ENCODE measurements around the gene TENM3. TPM values are rescaled to one million over a fixed set of nuclear protein-coding genes. Genes with fewer than 3 reads are reported as not detected.
"Not testable (repeated sequence)": the region's sequence is repeated elsewhere in the genome, so short reads cannot be mapped to it uniquely, and the experiment has no call there.

Gene TENM3
- polyA plus RNA-seq: under 1 TPM; 0.20 to 0.39 TPM

- H3K4me3 ChIP-seq (ENCODE audit: low read depth in 1 of 2, low read length in 2 of 2); H3K4me1 ChIP-seq (ENCODE audit: control insufficient read depth in 2 of 2, insufficient read depth in 2 of 2, low read length in 1 of 2); H3K36me3 ChIP-seq (ENCODE audit: control insufficient read depth in 2 of 2, insufficient read depth in 2 of 2, low read length in 1 of 2); H3K27ac ChIP-seq (ENCODE audit: low read depth in 2 of 2, low read length in 1 of 2); H3K27me3 ChIP-seq (ENCODE audit: control insufficient read depth in 1 of 2, insufficient read depth in 2 of 2, low read length in 2 of 2); H3K9me3 ChIP-seq (ENCODE audit: control insufficient read depth in 2 of 2, insufficient read depth in 1 of 2, low read depth in 1 of 2, low read length in 1 of 2): not testable (repeated sequence)
- WGBS, 2 donors: 89 to 91% methylated on average over 8 of the region's 8 CpGs
Measured at GRCh38 chr4:182243204-182243603, at the start of gene TENM3. TENM3 (plus strand) TSS chr4:182243402; CDS start chr4:182324021, 80,619 bp downstream.

GRCh38 chr4:182194091-182194824 lies 48.9 kb upstream of the TENM3 start:
- no peaks in the 10 kb centered on the region for H3K9me3 ChIP-seq (ENCODE audit: control insufficient read depth in 2 of 2, insufficient read depth in 1 of 2, low read depth in 1 of 2, low read length in 1 of 2)
- no peaks in the 10 kb centered on the region for H3K4me1 ChIP-seq (ENCODE audit: control insufficient read depth in 2 of 2, insufficient read depth in 2 of 2, low read length in 1 of 2)
- H3K27ac ChIP-seq (ENCODE audit: low read depth in 2 of 2, low read length in 1 of 2): no peak overlapping the region
- no peaks in the 10 kb centered on the region for H3K36me3 ChIP-seq (ENCODE audit: control insufficient read depth in 2 of 2, insufficient read depth in 2 of 2, low read length in 1 of 2)
- H3K27me3 ChIP-seq (ENCODE audit: control insufficient read depth in 1 of 2, insufficient read depth in 2 of 2, low read length in 2 of 2): no peaks in the 10 kb centered on the region
- WGBS, 2 donors: 51 to 65% methylated on average over 15 of the region's 15 CpGs
- no peak overlapping the region for H3K4me3 ChIP-seq (ENCODE audit: low read depth in 1 of 2, low read length in 2 of 2)

DNA sequence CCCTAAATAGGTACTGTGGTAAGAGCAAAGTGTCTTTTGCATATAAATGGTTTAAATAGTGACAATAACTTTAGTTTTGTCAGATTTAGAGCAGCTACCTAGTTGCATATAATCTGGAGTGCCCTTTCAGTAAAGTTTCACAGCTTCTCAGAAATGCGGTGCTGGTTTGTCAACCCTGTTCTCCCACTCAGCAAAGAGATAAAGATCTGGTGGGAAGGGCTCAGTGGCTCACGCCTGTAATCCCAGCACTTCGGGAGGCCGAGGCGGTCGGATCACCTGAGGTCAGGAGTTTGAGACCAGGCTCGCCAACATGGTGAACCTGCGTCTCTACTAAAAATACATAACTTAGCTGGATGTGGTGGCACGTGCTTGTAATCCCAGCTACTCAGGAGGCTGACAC lies 45.6 kb upstream of the TENM3 start:
- no peak overlapping the region for H3K4me3 ChIP-seq (ENCODE audit: low read depth in 1 of 2, low read length in 2 of 2)
- H3K27ac ChIP-seq (ENCODE audit: low read depth in 2 of 2, low read length in 1 of 2): no peak overlapping the region
- H3K36me3 ChIP-seq (ENCODE audit: control insufficient read depth in 2 of 2, insufficient read depth in 2 of 2, low read length in 1 of 2): no peaks in the 10 kb centered on the region
- WGBS, 2 donors: 94% methylated on average over 9 of the region's 9 CpGs
- H3K27me3 ChIP-seq (ENCODE audit: control insufficient read depth in 1 of 2, insufficient read depth in 2 of 2, low read length in 2 of 2): no peaks in the 10 kb centered on the region
- no peaks in the 10 kb centered on the region for H3K9me3 ChIP-seq (ENCODE audit: control insufficient read depth in 2 of 2, insufficient read depth in 1 of 2, low read depth in 1 of 2, low read length in 1 of 2)
- no peaks in the 10 kb centered on the region for H3K4me1 ChIP-seq (ENCODE audit: control insufficient read depth in 2 of 2, insufficient read depth in 2 of 2, low read length in 1 of 2)

- no peaks in the 10 kb centered on the region for H3K27me3 ChIP-seq (ENCODE audit: control insufficient read depth in 1 of 2, insufficient read depth in 2 of 2, low read length in 2 of 2)
- no peaks in the 10 kb centered on the region for H3K36me3 ChIP-seq (ENCODE audit: control insufficient read depth in 2 of 2, insufficient read depth in 2 of 2, low read length in 1 of 2)
- H3K27ac ChIP-seq (ENCODE audit: low read depth in 2 of 2, low read length in 1 of 2): no peak overlapping the region
- 26 to 48% methylated on average over 3 of the region's 3 CpGs for WGBS, 2 donors
- H3K9me3 ChIP-seq (ENCODE audit: control insufficient read depth in 2 of 2, insufficient read depth in 1 of 2, low read depth in 1 of 2, low read length in 1 of 2): no peaks in the 10 kb centered on the region
- no peak overlapping the region for H3K4me3 ChIP-seq (ENCODE audit: low read depth in 1 of 2, low read length in 2 of 2)
- no peaks in the 10 kb centered on the region for H3K4me1 ChIP-seq (ENCODE audit: control insufficient read depth in 2 of 2, insufficient read depth in 2 of 2, low read length in 1 of 2)
Measured at GRCh38 chr4:182201871-182202270, 41.3 kb upstream of the TENM3 start.

- 82 to 88% methylated on average over 8 of the region's 8 CpGs for WGBS, 2 donors
- Histone ChIP-seq H3K27ac (ENCODE audit: low read depth in 2 of 2, low read length in 1 of 2) (no peak overlapping the region), H3K27me3 (ENCODE audit: control insufficient read depth in 1 of 2, insufficient read depth in 2 of 2, low read length in 2 of 2) (no peaks in the 10 kb centered on the region), H3K4me3 (ENCODE audit: low read depth in 1 of 2, low read length in 2 of 2) (no peak overlapping the region), H3K36me3 (ENCODE audit: control insufficient read depth in 2 of 2, insufficient read depth in 2 of 2, low read length in 1 of 2) (no peaks in the 10 kb centered on the region), H3K9me3 (ENCODE audit: control insufficient read depth in 2 of 2, insufficient read depth in 1 of 2, low read depth in 1 of 2, low read length in 1 of 2) (no peaks in the 10 kb centered on the region), H3K4me1 (ENCODE audit: control insufficient read depth in 2 of 2, insufficient read depth in 2 of 2, low read length in 1 of 2) (no peaks in the 10 kb centered on the region)
Measured at GRCh38 chr4:182202650-182203049, 40.6 kb upstream of the TENM3 start.

DNA sequence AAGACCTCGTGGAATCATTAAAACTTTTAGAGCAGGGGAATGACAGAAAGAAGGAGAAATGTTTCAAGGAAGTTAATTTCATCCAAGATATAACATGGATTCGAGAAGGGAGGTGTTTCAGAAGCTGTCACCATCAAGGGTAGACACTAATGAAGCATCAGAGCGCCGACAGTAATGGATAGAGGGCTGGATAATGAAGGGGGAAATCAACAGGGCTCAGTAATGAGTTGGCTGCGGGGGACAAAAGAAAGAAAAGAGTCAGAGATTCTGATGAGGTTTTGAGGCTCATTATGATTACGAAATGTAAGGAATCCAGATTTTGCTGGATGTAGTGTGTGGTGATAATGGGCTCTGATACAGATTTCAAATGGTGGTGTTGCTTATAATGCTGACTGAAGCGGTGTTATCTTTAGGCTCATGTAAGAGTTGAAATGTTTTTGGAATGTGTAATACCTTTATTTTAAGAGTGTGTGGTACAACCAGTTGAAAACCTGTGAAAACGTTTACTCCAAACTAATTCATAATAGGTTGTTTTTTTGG lies 39.3 kb upstream of the TENM3 start:
- Histone ChIP-seq H3K36me3 (ENCODE audit: control insufficient read depth in 2 of 2, insufficient read depth in 2 of 2, low read length in 1 of 2) (no peaks in the 10 kb centered on the region), H3K9me3 (ENCODE audit: control insufficient read depth in 2 of 2, insufficient read depth in 1 of 2, low read depth in 1 of 2, low read length in 1 of 2) (no peaks in the 10 kb centered on the region)
- 84 to 86% methylated on average over 8 of the region's 8 CpGs for WGBS, 2 donors

GRCh38 chr4:182205306-182205705 lies 37.9 kb upstream of the TENM3 start:
- 84 to 86% methylated on average over 9 of the region's 9 CpGs for WGBS, 2 donors
- Histone ChIP-seq H3K36me3 (ENCODE audit: control insufficient read depth in 2 of 2, insufficient read depth in 2 of 2, low read length in 1 of 2) (no peaks in the 10 kb centered on the region), H3K4me3 (ENCODE audit: low read depth in 1 of 2, low read length in 2 of 2) (no peak overlapping the region), H3K27ac (ENCODE audit: low read depth in 2 of 2, low read length in 1 of 2) (no peak overlapping the region), H3K4me1 (ENCODE audit: control insufficient read depth in 2 of 2, insufficient read depth in 2 of 2, low read length in 1 of 2) (no peaks in the 10 kb centered on the region), H3K9me3 (ENCODE audit: control insufficient read depth in 2 of 2, insufficient read depth in 1 of 2, low read depth in 1 of 2, low read length in 1 of 2) (no peaks in the 10 kb centered on the region), H3K27me3 (ENCODE audit: control insufficient read depth in 1 of 2, insufficient read depth in 2 of 2, low read length in 2 of 2) (no peaks in the 10 kb centered on the region)

More for the DNA sequence above, 39.3 kb upstream of the TENM3 start:
- Histone ChIP-seq H3K4me1 (ENCODE audit: control insufficient read depth in 2 of 2, insufficient read depth in 2 of 2, low read length in 1 of 2) (no peaks in the 10 kb centered on the region), H3K27ac (ENCODE audit: low read depth in 2 of 2, low read length in 1 of 2) (no peak overlapping the region), H3K4me3 (ENCODE audit: low read depth in 1 of 2, low read length in 2 of 2) (no peak overlapping the region), H3K27me3 (ENCODE audit: control insufficient read depth in 1 of 2, insufficient read depth in 2 of 2, low read length in 2 of 2) (no peaks in the 10 kb centered on the region)

DNA sequence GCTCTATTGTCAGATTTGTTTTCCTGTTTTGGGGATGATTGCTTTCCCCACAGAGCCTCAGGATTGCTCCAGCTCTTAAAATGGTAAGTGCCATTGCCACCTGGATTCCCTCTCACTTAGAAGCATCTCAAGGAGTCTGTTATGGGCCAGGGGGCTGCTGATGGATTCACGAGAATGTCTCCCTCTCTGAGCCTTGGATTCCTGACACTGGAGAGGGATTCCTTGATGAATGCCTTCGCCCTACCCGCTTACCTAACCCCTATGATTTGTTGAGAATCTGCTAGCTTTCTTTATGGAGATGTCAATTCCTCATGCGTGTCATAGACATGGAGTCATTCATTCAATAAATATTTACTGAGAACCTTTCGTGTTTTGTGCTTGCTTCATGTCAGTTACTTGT lies 36.9 kb upstream of the TENM3 start:
- Histone ChIP-seq H3K4me1 (ENCODE audit: control insufficient read depth in 2 of 2, insufficient read depth in 2 of 2, low read length in 1 of 2) (no peaks in the 10 kb centered on the region), H3K36me3 (ENCODE audit: control insufficient read depth in 2 of 2, insufficient read depth in 2 of 2, low read length in 1 of 2) (no peaks in the 10 kb centered on the region), H3K9me3 (ENCODE audit: control insufficient read depth in 2 of 2, insufficient read depth in 1 of 2, low read depth in 1 of 2, low read length in 1 of 2) (no peaks in the 10 kb centered on the region), H3K27ac (ENCODE audit: low read depth in 2 of 2, low read length in 1 of 2) (no peak overlapping the region), H3K27me3 (ENCODE audit: control insufficient read depth in 1 of 2, insufficient read depth in 2 of 2, low read length in 2 of 2) (no peaks in the 10 kb centered on the region), H3K4me3 (ENCODE audit: low read depth in 1 of 2, low read length in 2 of 2) (no peak overlapping the region)
- 86 to 92% methylated on average over 5 of the region's 5 CpGs for WGBS, 2 donors

DNA sequence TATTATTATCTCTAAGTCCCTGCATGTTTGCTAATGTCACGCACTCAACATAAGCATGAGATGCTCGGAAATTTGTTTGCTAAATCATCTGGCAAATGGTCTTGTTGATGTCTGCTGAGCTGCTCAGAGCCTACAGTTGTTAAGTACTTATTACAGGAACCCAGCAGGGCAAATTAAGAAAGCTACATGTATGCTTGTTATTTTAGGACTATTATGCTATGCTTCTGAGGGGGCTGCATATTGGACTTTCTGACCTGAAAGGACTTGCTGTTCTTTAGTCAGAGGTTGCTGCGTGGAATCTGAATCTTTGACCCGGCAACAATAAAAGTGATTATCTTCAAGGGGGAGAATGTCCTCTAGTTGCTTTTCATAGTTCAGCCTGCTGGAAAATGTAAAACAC lies 36.3 kb upstream of the TENM3 start:
- Histone ChIP-seq H3K36me3 (ENCODE audit: control insufficient read depth in 2 of 2, insufficient read depth in 2 of 2, low read length in 1 of 2) (no peaks in the 10 kb centered on the region), H3K27me3 (ENCODE audit: control insufficient read depth in 1 of 2, insufficient read depth in 2 of 2, low read length in 2 of 2) (no peaks in the 10 kb centered on the region), H3K27ac (ENCODE audit: low read depth in 2 of 2, low read length in 1 of 2) (no peak overlapping the region), H3K4me3 (ENCODE audit: low read depth in 1 of 2, low read length in 2 of 2) (no peak overlapping the region), H3K9me3 (ENCODE audit: control insufficient read depth in 2 of 2, insufficient read depth in 1 of 2, low read depth in 1 of 2, low read length in 1 of 2) (no peaks in the 10 kb centered on the region), H3K4me1 (ENCODE audit: control insufficient read depth in 2 of 2, insufficient read depth in 2 of 2, low read length in 1 of 2) (no peaks in the 10 kb centered on the region)
- WGBS, 2 donors: 69 to 80% methylated on average over 4 of the region's 4 CpGs

DNA sequence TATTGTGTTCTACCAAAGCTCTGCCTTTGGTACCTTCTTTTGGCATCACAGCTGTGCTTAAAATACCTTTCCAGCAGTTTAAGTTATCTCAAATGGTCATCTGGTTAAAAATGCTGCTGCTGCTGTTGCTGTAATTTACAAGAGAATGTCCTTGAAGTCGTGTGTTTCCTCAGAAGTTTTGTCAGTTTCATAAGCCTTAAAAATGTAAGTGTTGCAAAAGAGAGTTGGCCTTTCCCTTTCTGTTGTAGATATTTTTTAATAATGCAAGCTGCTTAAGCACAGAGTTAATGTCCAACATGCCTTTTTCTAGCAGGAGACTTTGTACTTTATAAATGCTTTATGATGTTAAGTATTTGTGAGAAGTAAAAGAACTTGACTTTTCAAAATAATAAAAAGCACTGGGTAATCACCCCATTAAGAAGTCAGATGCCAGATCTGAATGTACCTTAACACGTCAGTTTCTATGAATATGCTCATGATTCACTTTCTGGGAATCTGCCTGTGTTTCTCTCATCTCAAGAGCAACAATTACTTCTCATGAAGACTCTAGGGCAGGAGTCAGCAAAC lies 35.3 kb upstream of the TENM3 start:
- no peaks in the 10 kb centered on the region for H3K27me3 ChIP-seq (ENCODE audit: control insufficient read depth in 1 of 2, insufficient read depth in 2 of 2, low read length in 2 of 2)
- 13 to 16% methylated on average over 2 of the region's 2 CpGs for WGBS, 2 donors
- no peak overlapping the region for H3K4me3 ChIP-seq (ENCODE audit: low read depth in 1 of 2, low read length in 2 of 2)
- no peak overlapping the region for H3K27ac ChIP-seq (ENCODE audit: low read depth in 2 of 2, low read length in 1 of 2)
- no peaks in the 10 kb centered on the region for H3K4me1 ChIP-seq (ENCODE audit: control insufficient read depth in 2 of 2, insufficient read depth in 2 of 2, low read length in 1 of 2)
- H3K9me3 ChIP-seq (ENCODE audit: control insufficient read depth in 2 of 2, insufficient read depth in 1 of 2, low read depth in 1 of 2, low read length in 1 of 2): no peaks in the 10 kb centered on the region
- H3K36me3 ChIP-seq (ENCODE audit: control insufficient read depth in 2 of 2, insufficient read depth in 2 of 2, low read length in 1 of 2): no peaks in the 10 kb centered on the region
